ENCODE measurements around the gene COPG2. TPM values are rescaled to one million over a fixed set of nuclear protein-coding genes. Genes with fewer than 3 reads are reported as not detected.

The COPG2 gene
- total and polyA plus RNA-seq, 2 of the 8 experiments (the other 6 are each of a cell fraction or from before 2014, with no cell fraction given) = 50.3 to 53.1 TPM

GRCh38 chr7:130483031-130483430 lies 185.5 kb downstream of the COPG2 start:
- Histone ChIP-seq H2BK120ac (replicated peaks; ENCODE audit: low read depth, low read length) (no peak overlapping the region), H3K36me3 (ENCODE audit: control insufficient read depth in 2 of 4, insufficient read depth in 4 of 4, low read length in 3 of 4) (no peaks in the 10 kb centered on the region), H4K5ac (ENCODE audit: insufficient read length, low read depth, low read length) (no peak overlapping the region), H3K27ac (ENCODE audit: low read depth, low read length) (no peak overlapping the region), H3K79me1 (ENCODE audit: low read depth, low read length) (peaks cover 2% of the 10 kb centered on the region; the same call in 1 of the 2 replicates), H3K9ac (replicated peaks in 1 of 4; ENCODE audit: extremely low read depth in 1 of 4, low read depth in 3 of 4, low read length in 3 of 4) (no peak overlapping the region), H2BK5ac (ENCODE audit: low read depth, low read length) (no peak overlapping the region), H3K18ac (ENCODE audit: extremely low read depth, low read length) (no peak overlapping the region), H2AFZ (ENCODE audit: low read length) (no peak overlapping the region), H2BK20ac (ENCODE audit: low read length) (no peak overlapping the region), H4K91ac (replicated peaks; ENCODE audit: insufficient read length, low read length) (no peak overlapping the region), H2AK5ac (ENCODE audit: low read depth, low read length) (no peak overlapping the region), H3K4me1 (replicated peaks in 1 of 4; ENCODE audit: control insufficient read depth in 3 of 4, insufficient read depth in 4 of 4, low read length in 3 of 4) (peaks cover 0 to 4% (median 2%) of the 10 kb centered on the region in 4 experiments; a peak in 4 of 7 replicates), H3K23ac (ENCODE audit: insufficient read length) (no peak overlapping the region), H3K27me3 (replicated peaks in 1 of 4; ENCODE audit: control insufficient read depth in 3 of 4, extremely low read depth in 1 of 4, insufficient read depth in 3 of 4, low read length in 3 of 4) (peaks cover 0 to 4% (median 0%) of the 10 kb centered on the region in 4 experiments; a peak in 2 of 7 replicates), H3K4me3 (ENCODE audit: extremely low read depth in 1 of 4, insufficient read depth in 2 of 4, low read depth in 3 of 4, low read length in 4 of 4) (no peak overlapping the region), H3K9me3 (ENCODE audit: insufficient read depth in 2 of 2, low read depth in 1 of 2, low read length in 1 of 2) (no peaks in the 10 kb centered on the region), H2BK15ac (ENCODE audit: low read length) (no peak overlapping the region), H4K20me1 (replicated peaks in 1 of 2; ENCODE audit: control insufficient read depth in 1 of 2, insufficient read depth in 2 of 2, low read length in 2 of 2) (no peaks in the 10 kb centered on the region), H4K8ac (ENCODE audit: extremely low read depth, insufficient read depth, low read length) (0 out of 2 replicates have a peak overlapping the region, but pooled peaks have one; percentile 14), H2BK12ac (ENCODE audit: low read depth, low read length) (no peak overlapping the region), H3K79me2 (ENCODE audit: control insufficient read depth in 1 of 2, insufficient read depth in 2 of 2, low read length in 2 of 2) (peaks cover 0 to 14% of the 10 kb centered on the region in 2 experiments; a peak in 2 of 4 replicates), H3K4ac (replicated peaks; ENCODE audit: insufficient read length, low read depth, low read length) (no peak overlapping the region), H3K56ac (replicated peaks; ENCODE audit: insufficient read length, low read depth, low read length) (no peak overlapping the region), H3K14ac (ENCODE audit: insufficient read length) (no peak overlapping the region), H3K4me2 (ENCODE audit: insufficient read depth in 1 of 2, low read depth in 2 of 2, low read length in 2 of 2) (no peak overlapping the region), H3K23me2 (ENCODE audit: low read depth, low read length) (peaks cover 7% of the 10 kb centered on the region)
- CTCF ChIA-PET (ENCODE audit: partially characterized antibody) = interaction anchor here (1.1 to 1.7 kb wide), 6 partner anchors 10 to 240 kb away, joined by 3 to 6 read pairs (median 4); partner anchors contain the start of gene CPA1
- TF ChIP-seq KDM4A (IDR thresholded peaks at IDR 0.05; ENCODE audit: low read depth, low read length, severe bottlenecking) = no peak
- DNase-seq (ENCODE audit: low read depth in 1 of 2, low spot score in 2 of 2) (no peak), FAIRE-seq (no peak)
- WGBS, 2 experiments (ENCODE audit: extremely low coverage in 1 of 2, insufficient coverage in 1 of 2, insufficient read length in 1 of 2, insufficient replicate concordance in 2 of 2, low coverage in 1 of 2, low lambda C conversion rate in 2 of 2, missing lambda C conversion rate in 1 of 2) = 84% methylated on average over 3 of the region's 3 CpGs; no CpG with 5 or more reads in 1 of the 2 experiments
- POLR2A ChIA-PET (ENCODE audit: partially characterized antibody) = no interaction called here

Measured in H1 (cell line).